Activated CD4-positive, CD25-positive, alpha-beta regulatory T cell treated with anti-CD3 and anti-CD28 coated beads, Interleukin-2, amount 50 U/mL, for 72 hours (primary cell): ENCODE results near the gene MAP10.
"Not testable (repeated sequence)": the region's sequence is repeated elsewhere in the genome, so short reads cannot be mapped to it uniquely, and the experiment has no call there.

Experiments
- DNase-seq: peaks from one replicate; pipeline ENCODE4 v3.0.0; 2021

Gene MAP10, protein sequence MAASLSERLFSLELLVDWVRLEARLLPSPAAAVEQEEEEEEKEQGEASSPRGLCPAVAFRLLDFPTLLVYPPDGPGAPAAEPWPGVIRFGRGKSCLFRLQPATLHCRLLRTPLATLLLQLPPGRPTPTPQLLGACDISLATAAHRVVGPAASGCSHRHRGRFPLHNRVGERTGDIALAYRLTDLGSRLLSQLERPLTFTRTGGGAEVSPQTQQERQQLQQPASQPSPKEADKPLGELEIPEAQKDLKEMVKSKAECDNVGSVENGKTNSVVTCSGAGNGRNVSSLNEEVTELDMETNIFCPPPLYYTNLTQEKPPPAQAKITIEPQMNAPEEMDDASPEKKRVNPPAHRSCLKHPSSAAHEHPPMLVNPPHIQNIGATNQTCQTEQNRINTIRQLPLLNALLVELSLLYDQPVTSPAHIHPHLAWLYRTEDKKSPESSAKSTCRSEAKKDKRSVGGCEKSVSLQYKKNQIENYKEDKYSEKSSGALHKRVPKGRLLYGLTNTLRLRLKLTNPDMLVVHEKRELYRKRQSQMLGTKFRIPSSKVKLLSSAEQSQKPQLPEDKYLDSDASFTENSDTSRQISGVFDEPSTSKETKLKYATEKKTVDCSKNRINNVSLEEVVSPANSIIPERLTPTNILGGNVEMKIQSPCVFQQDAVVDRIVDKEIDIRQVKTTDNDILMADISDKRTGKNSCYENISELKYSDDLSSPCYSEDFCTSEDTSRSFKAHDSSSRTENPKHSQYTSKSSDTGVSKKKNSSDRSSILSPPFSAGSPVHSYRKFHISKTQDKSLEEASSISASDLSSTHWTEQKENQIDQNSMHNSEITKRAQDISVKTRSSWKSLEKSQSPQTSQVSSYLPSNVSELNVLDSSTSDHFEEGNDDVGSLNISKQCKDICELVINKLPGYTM

DNA sequence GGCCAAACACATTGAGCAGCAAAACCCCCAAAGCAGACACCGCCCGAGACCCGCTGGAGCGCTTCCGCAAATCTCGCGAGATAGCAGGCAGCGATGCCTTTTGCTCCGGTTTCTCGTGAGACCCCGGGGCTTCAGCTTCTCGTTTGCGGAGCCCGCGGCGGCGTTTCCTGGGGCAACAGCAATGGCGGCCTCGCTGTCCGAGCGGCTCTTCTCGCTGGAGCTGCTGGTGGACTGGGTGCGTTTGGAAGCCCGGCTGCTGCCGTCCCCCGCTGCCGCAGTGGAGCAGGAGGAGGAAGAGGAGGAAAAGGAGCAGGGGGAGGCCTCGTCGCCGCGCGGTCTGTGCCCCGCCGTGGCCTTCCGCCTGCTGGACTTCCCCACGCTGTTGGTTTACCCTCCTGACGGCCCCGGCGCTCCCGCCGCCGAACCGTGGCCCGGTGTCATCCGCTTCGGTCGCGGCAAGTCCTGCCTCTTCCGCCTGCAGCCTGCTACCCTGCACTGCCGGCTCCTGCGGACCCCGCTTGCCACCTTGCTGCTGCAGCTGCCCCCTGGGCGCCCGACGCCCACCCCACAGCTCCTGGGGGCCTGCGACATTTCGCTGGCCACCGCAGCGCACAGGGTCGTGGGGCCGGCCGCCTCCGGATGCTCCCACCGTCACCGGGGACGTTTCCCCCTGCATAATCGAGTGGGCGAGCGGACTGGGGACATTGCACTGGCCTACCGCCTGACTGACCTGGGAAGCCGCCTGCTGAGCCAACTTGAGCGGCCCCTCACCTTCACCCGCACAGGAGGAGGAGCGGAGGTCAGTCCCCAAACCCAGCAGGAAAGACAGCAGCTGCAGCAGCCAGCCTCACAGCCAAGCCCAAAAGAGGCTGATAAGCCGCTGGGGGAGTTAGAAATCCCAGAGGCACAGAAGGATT, at the start of gene MAP10:
MAP10 (plus strand) TSS at position 148 of the 917 bp plus-strand sequence; CDS start at position 182, 34 bp downstream.
- peak; percentile 75 for DNase-seq

DNA sequence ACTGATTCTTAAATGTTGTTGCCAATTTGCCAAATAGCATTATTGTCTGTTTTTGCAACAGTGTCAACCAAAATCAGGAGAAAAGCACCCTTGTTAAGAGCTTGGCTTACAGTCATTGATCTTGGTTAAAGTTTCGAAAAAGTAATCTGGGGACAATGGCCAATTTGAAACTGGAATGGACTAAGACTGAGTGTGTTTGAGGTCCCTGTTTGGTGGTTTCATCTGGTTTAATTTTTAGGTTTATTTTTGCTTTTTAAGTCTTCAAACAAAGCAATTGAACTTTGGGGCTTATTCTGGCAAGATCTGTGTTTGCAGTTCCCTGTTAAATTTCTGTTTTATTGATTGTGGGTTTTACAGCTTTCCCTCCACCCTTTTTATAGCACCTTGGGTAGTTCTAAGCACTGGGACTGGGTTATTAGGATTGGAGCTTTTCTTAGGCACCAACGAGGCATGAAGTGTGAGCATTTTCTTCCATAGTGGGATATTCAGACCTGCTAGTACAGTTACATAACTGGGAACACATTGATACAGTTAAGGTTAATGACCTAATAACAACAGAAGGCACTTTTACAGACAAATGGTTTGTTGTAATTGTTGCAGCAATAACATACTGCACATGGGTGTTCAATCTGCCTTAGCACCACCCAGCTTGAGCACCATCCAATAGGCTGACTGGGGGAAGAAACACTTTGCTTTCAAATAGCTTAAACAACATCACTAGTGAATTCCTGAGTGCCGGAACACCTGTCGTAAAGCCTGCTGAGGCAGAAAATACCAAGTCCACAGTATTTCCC, 40.6 kb upstream of the MAP10 start:
- DNase-seq = no peak

GRCh38 chr1:232765542-232765941, 39.7 kb upstream of the MAP10 start:
- no peak for DNase-seq

- no peak for DNase-seq
These were observed 38.9 kb upstream of the MAP10 start for GRCh38 chr1:232766241-232766890.

DNA sequence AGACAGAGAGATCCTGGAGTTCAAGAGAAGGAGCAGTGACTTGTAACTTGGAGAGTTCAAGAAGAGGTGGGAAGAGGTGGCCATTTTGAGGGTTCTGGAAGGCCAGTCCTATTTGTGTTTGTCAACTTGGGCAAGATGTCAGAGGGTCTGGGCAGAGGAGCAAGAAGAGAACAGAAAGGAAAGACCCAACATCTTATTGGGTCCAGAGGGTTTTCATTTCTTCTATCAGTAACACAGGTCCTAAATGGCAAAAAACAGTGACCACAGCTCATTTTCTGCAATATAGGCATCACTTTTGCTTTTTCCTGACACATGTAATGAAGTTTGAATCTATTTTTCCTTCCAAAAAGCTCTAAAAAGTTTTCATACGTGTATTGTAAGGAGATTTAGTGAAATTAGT, 38.3 kb upstream of the MAP10 start:
- DNase-seq = no peak

DNA sequence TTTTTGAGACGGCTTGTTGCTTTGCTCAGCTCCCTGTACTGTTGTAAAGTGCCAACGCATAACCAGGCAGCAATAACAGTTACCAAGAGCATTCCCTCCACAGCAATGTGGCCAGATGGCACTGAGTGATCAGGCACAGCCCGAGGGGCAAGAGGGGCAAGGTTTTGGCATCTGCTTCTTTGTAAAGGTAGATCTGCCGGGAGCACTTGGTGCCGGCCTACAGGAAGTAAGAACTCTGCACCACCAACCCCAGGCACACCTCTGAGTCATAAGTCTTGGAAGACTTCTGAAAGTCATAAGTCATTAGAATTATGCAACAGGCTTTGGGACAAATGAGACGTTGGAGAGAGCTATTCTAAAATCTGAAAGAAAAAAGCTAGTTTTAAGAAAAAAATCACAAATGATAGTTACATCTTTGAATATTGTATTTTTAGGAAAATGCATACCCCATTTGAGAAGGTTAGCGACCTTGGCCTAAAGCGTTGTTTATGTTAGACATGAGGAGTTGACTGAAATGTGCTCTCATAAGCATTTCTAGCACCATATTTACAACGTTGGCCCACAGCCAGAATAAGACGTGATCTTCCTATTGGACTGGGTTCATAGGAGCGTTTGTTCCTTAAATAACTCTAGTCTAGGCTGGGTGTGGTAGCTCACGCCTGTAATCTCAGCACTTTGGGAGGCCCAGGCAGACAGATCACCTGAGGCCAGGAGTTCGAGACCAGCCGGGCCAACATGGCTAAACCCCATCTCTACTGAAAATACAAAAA, 37.7 kb upstream of the MAP10 start:
- no peak for DNase-seq

DNA sequence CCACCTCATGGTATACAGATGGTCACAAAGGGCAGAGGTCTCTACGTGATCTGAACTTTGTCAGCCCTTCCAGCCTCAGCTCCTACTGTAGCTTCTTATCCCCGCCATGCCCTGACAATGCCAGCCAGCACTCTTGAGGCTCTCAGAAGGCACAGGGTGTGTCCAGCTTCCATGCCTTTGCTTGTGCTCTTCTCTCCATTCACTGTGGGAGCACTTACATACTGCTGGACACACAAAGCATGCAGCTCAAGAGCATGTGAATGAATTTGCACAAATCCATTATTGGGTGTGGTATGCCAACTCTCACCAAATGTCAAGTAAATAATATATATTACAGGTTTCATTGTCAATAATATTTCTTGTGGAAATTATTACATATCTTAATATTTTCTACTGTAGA, 36.4 kb upstream of the MAP10 start:
- DNase-seq = no peak

GRCh38 chr1:232769733-232770132, 35.5 kb upstream of the MAP10 start:
- DNase-seq = no peak

- no peak for DNase-seq
These were observed 31.5 kb upstream of the MAP10 start for GRCh38 chr1:232773752-232774151.

GRCh38 chr1:232776526-232777106, 28.6 kb upstream of the MAP10 start:
- no peak for DNase-seq

GRCh38 chr1:232780354-232780753, 24.9 kb upstream of the MAP10 start:
- DNase-seq = no peak

DNA sequence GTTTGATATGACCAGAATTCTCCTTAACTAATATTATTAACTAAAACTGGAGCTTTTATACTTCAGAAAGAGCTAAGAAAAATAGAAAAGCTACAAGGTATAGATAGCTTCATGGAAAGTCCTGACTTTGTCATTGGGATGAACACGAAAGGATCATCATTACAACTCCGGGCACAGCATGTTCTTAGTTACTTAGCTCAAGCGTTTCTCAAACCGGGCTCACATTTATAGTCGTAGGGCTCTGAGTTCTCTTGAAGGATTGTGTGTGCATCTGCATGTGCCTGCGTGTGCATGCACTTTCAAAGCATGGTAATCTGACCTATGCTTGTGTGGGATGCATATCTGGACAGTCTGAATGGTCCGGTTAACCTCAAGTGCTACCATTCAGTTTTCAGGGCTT, 20.4 kb upstream of the MAP10 start:
- DNase-seq = no peak

DNA sequence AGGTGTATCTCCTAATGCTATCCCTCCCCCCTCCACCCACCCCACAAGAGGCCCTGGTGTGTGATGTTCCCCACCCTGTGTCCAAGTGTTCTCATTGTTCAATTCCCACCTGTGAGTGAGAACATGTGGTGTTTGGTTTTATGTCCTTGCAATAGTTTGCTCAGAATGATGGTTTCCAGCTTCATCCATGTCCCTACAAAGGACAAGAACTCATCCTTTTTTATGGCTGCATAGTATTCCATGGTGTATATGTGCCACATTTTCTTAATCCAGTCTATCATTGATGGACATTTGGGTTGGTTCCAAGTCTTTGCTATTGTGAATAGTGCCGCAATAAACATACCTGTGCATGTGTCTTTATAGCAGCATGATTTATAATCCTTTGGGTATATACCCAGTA, 19.6 kb upstream of the MAP10 start:
- DNase-seq = not testable (repeated sequence)

GRCh38 chr1:232786845-232787455, 18.3 kb upstream of the MAP10 start:
- DNase-seq = no peak

GRCh38 chr1:232788235-232788872, 16.9 kb upstream of the MAP10 start:
- no peak for DNase-seq

DNA sequence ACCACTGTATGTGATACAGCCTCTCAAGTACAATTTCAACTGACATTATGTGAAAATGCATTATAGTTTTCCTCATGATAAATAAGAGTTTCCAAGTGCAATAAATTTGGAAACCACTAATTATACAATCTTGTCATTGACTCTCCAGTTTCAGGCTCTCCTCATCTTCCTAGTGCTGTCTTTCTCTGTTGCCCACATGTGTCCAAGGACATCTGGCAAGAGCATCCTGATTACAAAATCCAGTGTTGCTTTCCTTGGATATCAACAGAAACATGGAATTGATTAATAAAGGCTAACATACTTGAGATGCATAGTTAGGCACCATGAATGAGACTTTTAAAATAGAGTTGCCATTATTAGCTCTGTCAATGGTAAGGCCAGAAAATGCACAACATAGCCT, 15.6 kb upstream of the MAP10 start:
- no peak for DNase-seq

- DNase-seq = no peak
These were observed 12.3 kb upstream of the MAP10 start for GRCh38 chr1:232792949-232793348.

GRCh38 chr1:232793944-232794343, 11.3 kb upstream of the MAP10 start:
- DNase-seq = no peak

DNA sequence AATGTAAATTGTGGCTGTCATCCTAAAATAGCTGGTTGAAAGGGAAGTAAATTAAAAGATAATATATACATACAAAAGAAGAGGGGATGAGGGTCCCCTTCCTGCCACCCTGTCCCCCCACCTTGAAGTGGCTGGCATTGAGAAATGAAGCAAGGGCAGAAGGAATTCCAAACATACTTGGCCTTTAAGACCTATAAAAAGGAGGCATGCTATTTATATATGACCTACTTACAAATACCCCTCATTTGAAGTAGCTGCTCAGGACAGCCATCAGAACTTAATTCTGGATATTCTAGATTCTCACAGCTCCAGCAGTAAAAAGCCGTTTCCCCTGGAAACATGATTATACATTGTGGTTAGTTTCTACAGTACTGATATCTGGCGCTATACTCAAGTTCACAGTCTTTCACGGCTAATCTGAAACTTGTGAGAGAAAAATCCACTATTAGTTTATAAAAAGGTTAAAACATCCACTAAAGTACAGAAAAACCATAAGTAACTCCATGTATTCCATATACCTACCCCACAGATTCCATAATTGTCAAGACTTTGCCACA, 9.6 kb upstream of the MAP10 start:
- no peak for DNase-seq
